Hepatocyte (in vitro differentiated cells): ENCODE data around the gene ANKRD36C. TPM values are rescaled to one million over a fixed set of nuclear protein-coding genes. Genes with fewer than 3 reads are reported as not detected.
"Not testable (repeated sequence)": the region's sequence is repeated elsewhere in the genome, so short reads cannot be mapped to it uniquely, and the experiment has no call there.

Experiments used
- DNase-seq: peaks from one replicate; pipeline ENCODE4 v3.0.0-alpha.2; 2016; ENCODE audit warnings: low spot score
- H2AFZ ChIP-seq: fragments of 200-600 bp; sonication (generic); 2 replicates; pipeline ENCODE4 v1.6.0; 2016; ENCODE audit warnings: antibody characterized with exemption, mild to moderate bottlenecking
- H3K27ac ChIP-seq: fragments of 200-600 bp; sonication (generic); 2 replicates; pipeline ENCODE4 v1.5.1; 2016; ENCODE audit warnings: mild to moderate bottlenecking
- H3K27me3 ChIP-seq: fragments of 200-600 bp; sonication (generic); 2 replicates; pipeline ENCODE4 v1.6.1; 2016
- H3K36me3 ChIP-seq: fragments of 200-600 bp; sonication (generic); replicated peaks from 2 replicates; pipeline ENCODE4 v1.5.1; 2016; ENCODE audit warnings: low read depth; ENCODE audit not compliant: insufficient read depth
- H3K4me1 ChIP-seq: fragments of 200-600 bp; sonication (generic); 2 replicates; pipeline ENCODE4 v1.5.1; 2016; ENCODE audit warnings: mild to moderate bottlenecking, moderate library complexity; ENCODE audit not compliant: insufficient read depth
- H3K4me2 ChIP-seq: fragments of 200-600 bp; sonication (generic); 2 replicates; pipeline ENCODE4 v1.6.0; 2016
- H3K4me3 ChIP-seq: fragments of 200-600 bp; sonication (generic); 2 replicates; pipeline ENCODE4 v1.5.1; 2016; ENCODE audit warnings: mild to moderate bottlenecking
- H3K79me2 ChIP-seq: fragments of 200-600 bp; sonication (generic); 2 replicates; pipeline ENCODE4 v1.6.0; 2017; ENCODE audit warnings: mild to moderate bottlenecking
- H3K9me2 ChIP-seq: fragments of 200-600 bp; sonication (generic); replicated peaks from 2 replicates; pipeline ENCODE4 v1.6.0; 2017; ENCODE audit warnings: mild to moderate bottlenecking; ENCODE audit not compliant: insufficient read depth
- H3K9me3 ChIP-seq: fragments of 200-600 bp; sonication (generic); 2 replicates; pipeline ENCODE4 v1.5.1; 2016; ENCODE audit warnings: low read depth, mild to moderate bottlenecking
- H4K20me1 ChIP-seq: fragments of 200-600 bp; sonication (generic); 2 replicates; pipeline ENCODE4 v1.6.0; 2016; ENCODE audit warnings: mild to moderate bottlenecking; ENCODE audit not compliant: insufficient read depth, poor library complexity, severe bottlenecking
- CTCF ChIP-seq: fragments of 200-600 bp; sonication (generic); IDR thresholded peaks from 2 replicates; pipeline ENCODE4 v1.5.1; 2016; ENCODE audit warnings: antibody characterized with exemption, mild to moderate bottlenecking; ENCODE audit not compliant: poor library complexity
- WGBS: methylation state at CpG from one replicate; pipeline ENCODE4 v1.1.6; 2016; ENCODE audit warnings: low lambda C conversion rate; ENCODE audit errors: missing lambda C conversion rate; 5-methylcytosine and 5-hydroxymethylcytosine counted together
- polyA plus RNA-seq: library from polyadenylated mRNA; unstranded; fragments of >200 nt; fragmentation: Nextera tagmentation; extraction: Ambion mirVana; gene quantifications from 2 replicates; pipeline ENCODE4 v1.2.1, GENCODE V29; 2016
- total RNA-seq: library from RNA; depleted of rRNA; stranded (reverse); fragments of >200 nt; gene quantifications from 2 replicates; pipeline ENCODE4 v1.2.3, GENCODE V29; 2014

ANKRD36C gene
- total and polyA plus RNA-seq, 2 experiments from 2014 or later, result 16.8 to 29.6 TPM

- H3K79me2 ChIP-seq, H2AFZ ChIP-seq, H3K4me2 ChIP-seq, H3K36me3 ChIP-seq, H3K4me1 ChIP-seq, H4K20me1 ChIP-seq, H3K4me3 ChIP-seq, H3K9me3 ChIP-seq, DNase-seq, H3K27me3 ChIP-seq, H3K27ac ChIP-seq, H3K9me2 ChIP-seq: not testable (repeated sequence)
- WGBS, result 88% methylated on average over 5 of the region's 9 CpGs
Observed at GRCh38 chr2:96019909-96020590, 28.4 kb upstream of the ANKRD36C start.

- H2AFZ ChIP-seq, H4K20me1 ChIP-seq, DNase-seq, H3K79me2 ChIP-seq, H3K4me1 ChIP-seq, H3K9me2 ChIP-seq, H3K27ac ChIP-seq, H3K9me3 ChIP-seq, H3K36me3 ChIP-seq, H3K4me3 ChIP-seq, H3K4me2 ChIP-seq, H3K27me3 ChIP-seq: not testable (repeated sequence)
- 73% methylated on average over 4 of the region's 4 CpGs for WGBS
Observed at GRCh38 chr2:96016321-96016720, 24.7 kb upstream of the ANKRD36C start.

GRCh38 chr2:96012792-96013264, 21.2 kb upstream of the ANKRD36C start:
- not testable (repeated sequence) for H4K20me1 ChIP-seq, H3K27me3 ChIP-seq, H3K36me3 ChIP-seq, DNase-seq, H2AFZ ChIP-seq, H3K4me2 ChIP-seq, H3K27ac ChIP-seq, H3K9me2 ChIP-seq, H3K9me3 ChIP-seq, H3K79me2 ChIP-seq, H3K4me3 ChIP-seq, H3K4me1 ChIP-seq
- WGBS, result 72% methylated on average over 1 of the region's 1 CpG

- H3K27me3 ChIP-seq, H3K9me3 ChIP-seq, H3K27ac ChIP-seq: not testable (repeated sequence)
Observed at GRCh38 chr2:96012086-96012791, 20.6 kb upstream of the ANKRD36C start.

GRCh38 chr2:96011129-96011455, 19.5 kb upstream of the ANKRD36C start:
- peak overlapping the region; percentile 68 for H3K4me2 ChIP-seq

More at GRCh38 chr2:96012086-96012791, 20.6 kb upstream of the ANKRD36C start:
- H3K9me2 ChIP-seq, H3K4me2 ChIP-seq, DNase-seq, H2AFZ ChIP-seq, H4K20me1 ChIP-seq, H3K79me2 ChIP-seq, H3K36me3 ChIP-seq, H3K4me3 ChIP-seq, H3K4me1 ChIP-seq: not testable (repeated sequence)
- WGBS, result 93% methylated on average over 8 of the region's 8 CpGs

GRCh38 chr2:96010320-96011128, 18.9 kb upstream of the ANKRD36C start:
- peak; percentile 97 for DNase-seq
- WGBS, result 0% methylated on average over 19 of the region's 65 CpGs
- peak overlapping the region; percentile 92 for H3K27ac ChIP-seq

More at GRCh38 chr2:96011129-96011455, 19.5 kb upstream of the ANKRD36C start:
- not testable (repeated sequence) for H3K9me3 ChIP-seq, H2AFZ ChIP-seq, H3K4me3 ChIP-seq, H3K79me2 ChIP-seq, H3K4me1 ChIP-seq, H3K27me3 ChIP-seq, H4K20me1 ChIP-seq, H3K36me3 ChIP-seq, H3K9me2 ChIP-seq
- TF ChIP-seq CTCF, result peak; percentile 46
- peak; percentile 76 for DNase-seq
- H3K27ac ChIP-seq, result peak overlapping the region; percentile 20
- 28% methylated on average over 4 of the region's 4 CpGs for WGBS

More at GRCh38 chr2:96010320-96011128, 18.9 kb upstream of the ANKRD36C start:
- not testable (repeated sequence) for H3K9me2 ChIP-seq, H3K4me1 ChIP-seq, H3K27me3 ChIP-seq, H3K79me2 ChIP-seq, H3K36me3 ChIP-seq, H3K9me3 ChIP-seq, H4K20me1 ChIP-seq
- Histone ChIP-seq H3K4me3 (peak overlapping the region; percentile 36), H3K4me2 (peak overlapping the region; percentile 92), H2AFZ (peak overlapping the region; percentile 76)
